ENCODE data around the gene CPNE5. TPM values are rescaled to one million over a fixed set of nuclear protein-coding genes. Genes with fewer than 3 reads are reported as not detected.

The CPNE5 gene
- total and polyA plus RNA-seq, 2 donors from 2014 or later = 3.7 to 7.1 TPM

- Histone ChIP-seq H3K4me1 (ENCODE audit: control insufficient read depth in 2 of 3, insufficient read depth in 2 of 3, low read depth in 1 of 3, low read length in 3 of 3) (peaks cover 0 to 34% (median 24%) of the 10 kb centered on the region in 3 donors), H3K27ac (ENCODE audit: low read depth in 2 of 2, low read length in 2 of 2) (peak overlapping the region; percentile 32 to 45), H3K27me3 (ENCODE audit: control insufficient read depth, insufficient read depth, low read length) (no peaks in the 10 kb centered on the region), H3K4me3 (ENCODE audit: low read length in 3 of 3) (no peak overlapping the region), H3K9ac (ENCODE audit: low read length in 3 of 3) (no peak overlapping the region), H3K36me3 (ENCODE audit: control insufficient read depth in 2 of 3, insufficient read depth in 3 of 3, low read length in 3 of 3) (no peaks in the 10 kb centered on the region), H3K9me3 (ENCODE audit: control insufficient read depth in 2 of 3, insufficient read depth in 1 of 3, low read length in 3 of 3) (no peaks in the 10 kb centered on the region)
- TF ChIP-seq CTCF (IDR thresholded peaks at IDR 0.05; ENCODE audit: borderline replicate concordance, extremely low read depth, insufficient read depth) = no peak
- DNase-seq = no peak
- intact Hi-C loops (cut with DNase I) = no loop called here
- FAIRE-seq = no peak
These were observed 13.8 kb downstream of the CPNE5 start for GRCh38 chr6:36825452-36825851.

- no peak for TF ChIP-seq CTCF (IDR thresholded peaks at IDR 0.05; ENCODE audit: borderline replicate concordance, extremely low read depth, insufficient read depth)
- no peak overlapping the region for H3K4me3 ChIP-seq (ENCODE audit: low read length in 3 of 3)
- intact Hi-C loops (cut with DNase I) = no loop called here
- H3K4me1 ChIP-seq (ENCODE audit: control insufficient read depth in 2 of 3, insufficient read depth in 2 of 3, low read depth in 1 of 3, low read length in 3 of 3) = peaks cover 0 to 31% (median 16%) of the 10 kb centered on the region in 3 donors
- H3K27me3 ChIP-seq (ENCODE audit: control insufficient read depth, insufficient read depth, low read length) = no peaks in the 10 kb centered on the region
- H3K9ac ChIP-seq (ENCODE audit: low read length in 3 of 3) = no peak overlapping the region
- no peak for DNase-seq
- no peaks in the 10 kb centered on the region for H3K36me3 ChIP-seq (ENCODE audit: control insufficient read depth in 2 of 3, insufficient read depth in 3 of 3, low read length in 3 of 3)
- peak overlapping the region; percentile 25 to 80 for H3K27ac ChIP-seq (ENCODE audit: low read depth in 2 of 2, low read length in 2 of 2)
- H3K9me3 ChIP-seq (ENCODE audit: control insufficient read depth in 2 of 3, insufficient read depth in 1 of 3, low read length in 3 of 3) = no peaks in the 10 kb centered on the region
- no peak for FAIRE-seq
These were observed 15.0 kb downstream of the CPNE5 start for GRCh38 chr6:36824253-36824652.

GRCh38 chr6:36823421-36824096 lies 15.7 kb downstream of the CPNE5 start:
- no peak for TF ChIP-seq CTCF (IDR thresholded peaks at IDR 0.05; ENCODE audit: borderline replicate concordance, extremely low read depth, insufficient read depth)
- Histone ChIP-seq H3K27me3 (ENCODE audit: control insufficient read depth, insufficient read depth, low read length) (no peaks in the 10 kb centered on the region), H3K27ac (ENCODE audit: low read depth in 2 of 2, low read length in 2 of 2) (peak overlapping the region; percentile 25 to 80), H3K4me1 (ENCODE audit: control insufficient read depth in 2 of 3, insufficient read depth in 2 of 3, low read depth in 1 of 3, low read length in 3 of 3) (peaks cover 0 to 31% (median 17%) of the 10 kb centered on the region in 3 donors), H3K9ac (ENCODE audit: low read length in 3 of 3) (peak overlapping the region in 1 of 3 donors; percentile 29), H3K9me3 (ENCODE audit: control insufficient read depth in 2 of 3, insufficient read depth in 1 of 3, low read length in 3 of 3) (no peaks in the 10 kb centered on the region), H3K36me3 (ENCODE audit: control insufficient read depth in 2 of 3, insufficient read depth in 3 of 3, low read length in 3 of 3) (no peaks in the 10 kb centered on the region), H3K4me3 (ENCODE audit: low read length in 3 of 3) (no peak overlapping the region)
- intact Hi-C loops (cut with DNase I) = no loop called here
- FAIRE-seq (no peak), DNase-seq (no peak)

All from kidney (tissue), 14 donors.